GM12892 (cell line): ENCODE results near the gene CCDC92.

Experiments
- DNase-seq: peaks from one replicate; pipeline ENCODE4 v3.0.0; 2011; ENCODE audit not compliant: insufficient read length
- FAIRE-seq: peaks from 2 replicates; lab custom pipeline; 2011; peaks lifted over from hg19 to GRCh38; lab: Jason Lieb, UNC
- POLR2A ChIP-seq: IDR thresholded peaks from 2 replicates; pipeline ENCODE4 v1.6.1; 2011; ENCODE audit warnings: low read depth, low read length, control low read depth
- POLR2AphosphoS5 ChIP-seq: IDR thresholded peaks from 2 replicates; pipeline ENCODE4 v1.6.1; 2011; ENCODE audit warnings: low read depth, low read length, control low read depth
- TAF1 ChIP-seq: IDR thresholded peaks from 2 replicates; pipeline ENCODE4 v1.6.1; 2011; ENCODE audit warnings: low read depth, mild to moderate bottlenecking, control low read depth, low read length, borderline replicate concordance

The CCDC92 gene

DNA sequence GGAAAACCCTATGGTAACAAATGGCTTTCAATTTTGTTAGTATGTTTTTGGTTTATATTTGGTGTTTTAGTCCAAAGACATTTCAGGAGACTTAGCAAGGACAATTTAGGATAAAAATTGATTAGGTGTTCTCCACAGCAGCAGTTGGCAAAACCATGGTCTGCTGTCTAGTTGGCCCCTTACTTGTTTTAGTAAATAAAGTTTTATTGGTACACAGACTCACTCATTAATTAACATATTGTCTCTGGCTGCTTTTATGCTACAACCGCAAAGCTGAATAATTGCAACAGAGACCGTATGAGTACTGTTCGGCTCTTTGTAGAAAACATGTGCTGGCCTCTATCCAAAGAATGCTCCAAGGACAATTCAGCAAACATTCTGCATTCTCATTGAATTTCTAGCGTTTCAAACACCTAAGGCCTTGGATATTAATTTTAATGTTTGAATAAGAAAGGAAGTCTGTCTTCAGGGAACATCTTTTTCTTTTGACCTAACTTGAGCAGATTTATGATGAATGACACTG lies 77.7 kb downstream of the CCDC92 start:
- TF ChIP-seq POLR2AphosphoS5 = no peak
- DNase-seq (no peak), FAIRE-seq (no peak)

DNA sequence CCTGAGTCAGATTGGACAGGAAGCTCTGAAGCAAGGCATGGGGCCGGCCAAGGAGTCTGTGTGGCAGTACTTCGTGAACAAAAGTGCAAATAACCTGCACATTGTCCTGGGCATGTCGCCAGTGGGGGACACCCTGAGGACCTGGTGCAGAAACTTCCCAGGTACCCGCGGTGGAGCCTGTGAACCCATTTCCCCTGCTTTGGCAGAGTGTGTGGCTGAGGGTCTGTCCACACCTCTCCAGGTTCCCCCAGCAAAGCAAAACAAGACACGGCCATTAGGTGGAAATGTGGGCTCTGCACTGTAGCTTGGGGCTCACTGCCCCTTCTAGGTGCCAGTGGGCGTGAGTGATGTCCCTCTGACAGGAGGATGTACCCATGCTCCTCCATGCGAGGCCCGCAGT lies 79.4 kb downstream of the CCDC92 start:
- no peak for TF ChIP-seq POLR2AphosphoS5
- TF ChIP-seq TAF1 = no peak
- TF ChIP-seq POLR2A = no peak
- DNase-seq = no peak
- no peak for FAIRE-seq

DNA sequence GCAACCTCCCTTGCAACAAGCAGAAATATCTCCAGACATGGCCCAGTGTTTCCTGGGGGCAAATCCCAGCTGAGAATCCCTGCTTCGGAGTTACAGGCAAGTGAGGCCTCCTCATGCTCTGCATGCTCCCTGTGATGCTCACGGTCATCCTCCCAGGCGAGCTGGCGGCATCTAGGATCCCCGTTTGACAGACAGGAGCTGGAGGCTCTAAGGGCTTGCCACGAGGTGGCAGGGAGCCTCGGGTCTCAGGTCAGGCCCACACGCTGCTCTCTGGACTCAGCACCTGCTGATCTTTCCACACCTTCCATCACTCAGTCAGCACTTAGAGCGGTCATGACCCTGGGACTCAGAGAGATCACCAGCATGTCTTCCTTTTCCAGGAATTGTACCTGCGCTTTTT lies 79.8 kb downstream of the CCDC92 start:
- no peak for FAIRE-seq
- no peak for DNase-seq
- TF ChIP-seq POLR2A = no peak
- no peak for TF ChIP-seq POLR2AphosphoS5
- TF ChIP-seq TAF1 = no peak

DNA sequence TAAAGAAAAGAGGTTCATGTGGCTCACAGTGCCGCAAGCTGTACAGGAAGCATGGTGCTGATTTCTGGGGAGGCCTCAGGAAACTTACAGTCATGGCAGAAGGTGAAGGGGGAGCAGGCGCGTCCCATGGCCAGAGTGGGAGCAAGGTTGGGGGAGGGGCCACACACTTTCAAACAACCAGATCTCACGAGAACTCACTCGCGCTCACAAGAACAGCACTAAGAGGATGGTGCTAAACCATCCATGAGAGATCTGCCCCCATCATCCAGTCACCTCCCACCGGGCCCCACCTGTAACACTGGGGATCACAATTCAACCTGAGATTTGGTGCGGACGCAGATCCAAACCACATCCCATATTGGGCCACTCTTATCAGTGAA lies 80.5 kb downstream of the CCDC92 start:
- no peak for DNase-seq
- TF ChIP-seq POLR2A = no peak
- no peak for TF ChIP-seq POLR2AphosphoS5
- TF ChIP-seq TAF1 = no peak
- no peak for FAIRE-seq

DNA sequence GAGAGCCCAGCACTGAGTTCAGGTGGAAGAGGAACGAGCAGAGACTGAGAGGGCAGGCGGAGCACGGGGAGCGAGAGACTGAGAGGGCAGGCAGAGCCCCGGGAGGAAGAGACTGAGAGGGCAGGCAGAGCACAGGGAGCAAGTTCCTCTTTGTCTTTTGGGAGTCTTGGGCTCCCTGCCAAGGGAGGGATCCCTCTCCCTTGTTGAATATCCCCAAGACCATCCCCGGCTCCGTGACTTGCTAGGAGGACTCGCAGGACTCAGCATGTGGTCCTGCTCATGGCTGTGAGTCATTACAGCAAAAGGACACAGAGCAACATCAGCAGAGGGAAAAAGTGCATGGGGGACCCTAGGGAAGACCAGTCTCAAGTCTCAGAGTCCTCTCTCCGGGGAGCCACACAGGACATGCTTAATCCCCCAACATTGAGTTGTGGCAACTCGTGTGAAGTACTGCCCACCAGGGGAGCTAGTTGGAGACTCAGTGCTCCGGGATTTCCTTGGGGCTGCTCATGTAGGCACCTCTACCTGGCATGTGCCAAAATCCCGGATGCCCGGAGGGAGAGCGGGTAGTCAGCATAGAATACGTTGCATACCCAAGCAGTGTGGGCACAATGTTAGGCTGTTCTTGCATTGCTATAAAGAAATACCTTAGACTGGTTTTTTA lies 81.0 kb downstream of the CCDC92 start:
- DNase-seq (no peak), FAIRE-seq (no peak)
- TF ChIP-seq TAF1 (no peak), POLR2AphosphoS5 (no peak), POLR2A (no peak)

DNA sequence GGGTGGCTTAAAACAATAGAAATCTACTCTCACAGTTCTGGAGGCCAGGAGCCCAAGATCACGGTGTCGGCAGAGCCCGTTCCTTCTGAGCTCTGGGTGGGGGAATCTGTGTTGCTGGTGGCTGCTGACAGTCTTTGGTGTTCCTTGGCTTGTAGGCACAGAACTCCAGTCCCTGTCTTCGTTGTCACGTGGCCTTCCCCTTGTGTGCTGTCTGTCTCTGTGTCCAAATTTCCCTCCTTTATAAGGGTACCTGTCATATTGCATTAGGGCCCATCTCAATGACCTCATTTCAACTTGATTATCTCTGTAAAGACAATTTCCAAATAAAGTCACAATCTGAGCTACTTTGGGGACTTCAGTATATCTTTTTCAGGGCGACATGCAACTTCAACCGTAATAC lies 81.6 kb downstream of the CCDC92 start:
- FAIRE-seq (no peak), DNase-seq (no peak)
- TF ChIP-seq TAF1 (no peak), POLR2AphosphoS5 (no peak), POLR2A (no peak)

DNA sequence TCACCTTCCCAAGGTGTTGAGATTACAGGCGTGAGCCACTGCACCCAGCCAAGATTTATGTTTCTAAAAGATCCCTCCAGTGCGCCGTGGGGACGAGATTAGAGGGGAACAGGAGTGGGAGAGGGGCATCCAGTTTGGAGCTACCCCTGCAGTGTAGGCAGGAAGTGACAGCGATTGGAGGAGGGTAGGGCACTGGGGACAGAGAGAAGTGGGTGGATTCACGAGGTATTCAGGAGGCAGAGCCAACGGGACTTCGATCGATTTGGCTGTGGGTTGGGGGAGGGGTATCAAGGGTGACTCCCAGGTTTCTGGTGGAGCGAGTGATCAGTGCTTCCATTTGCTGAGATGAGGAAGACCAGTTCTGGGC lies 82.1 kb downstream of the CCDC92 start:
- no peak for TF ChIP-seq POLR2AphosphoS5
- no peak for TF ChIP-seq POLR2A
- TF ChIP-seq TAF1 = no peak
- FAIRE-seq (no peak), DNase-seq (no peak)

DNA sequence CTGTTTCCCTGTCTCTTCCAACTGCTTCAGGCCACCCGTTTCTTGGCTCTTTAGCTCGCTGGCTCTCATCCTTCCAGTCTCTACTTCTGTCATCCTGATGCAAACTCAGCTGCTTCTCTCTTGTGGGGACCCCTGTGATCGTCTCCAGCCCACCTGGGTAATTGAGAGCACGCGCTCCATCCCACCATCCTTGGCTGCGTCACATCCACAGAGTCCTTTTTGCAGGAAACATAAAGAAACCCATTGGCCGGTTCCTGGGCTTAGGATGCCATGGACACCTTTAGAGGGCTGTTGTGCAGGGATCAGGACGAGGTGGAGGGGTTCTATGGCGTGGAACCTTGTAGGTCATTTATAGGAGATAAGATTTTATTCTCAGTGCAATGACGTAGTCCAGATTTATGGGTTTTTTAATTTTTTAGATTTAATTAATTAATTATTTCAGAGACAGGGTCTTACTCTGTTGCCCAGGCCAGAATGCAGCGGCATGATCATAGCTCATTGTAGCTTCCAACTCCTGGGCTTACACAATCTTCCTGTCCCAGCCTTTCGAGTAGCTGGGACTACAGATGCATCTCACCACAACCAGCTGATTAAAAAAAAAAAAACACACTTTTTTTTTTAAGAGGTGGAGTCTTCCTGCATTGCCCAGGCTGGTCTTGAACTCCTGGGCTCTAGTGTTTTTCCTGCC lies 82.6 kb downstream of the CCDC92 start:
- TF ChIP-seq POLR2AphosphoS5 (no peak), POLR2A (no peak), TAF1 (no peak)
- DNase-seq (no peak), FAIRE-seq (no peak)

DNA sequence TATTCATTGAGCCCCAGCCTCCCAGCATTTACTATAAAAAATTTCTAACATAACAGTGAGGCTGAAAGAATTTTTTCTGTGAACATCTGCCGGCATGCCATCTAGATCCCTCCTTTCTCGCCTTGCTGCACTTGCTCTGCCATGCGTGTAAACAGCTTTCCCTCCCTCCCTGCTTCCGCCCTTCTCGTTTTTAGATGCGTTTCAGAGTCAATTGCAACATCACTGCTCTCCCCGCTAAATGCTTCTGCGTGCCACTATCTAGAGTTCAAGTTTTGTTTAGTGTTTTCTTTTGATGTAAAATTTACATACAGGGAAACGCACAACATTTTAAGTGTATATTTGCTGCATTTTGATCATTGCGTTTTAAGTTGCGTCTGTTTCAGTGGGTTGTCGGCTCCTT lies 83.6 kb downstream of the CCDC92 start:
- FAIRE-seq (no peak), DNase-seq (no peak)
- TF ChIP-seq POLR2A = no peak

DNA sequence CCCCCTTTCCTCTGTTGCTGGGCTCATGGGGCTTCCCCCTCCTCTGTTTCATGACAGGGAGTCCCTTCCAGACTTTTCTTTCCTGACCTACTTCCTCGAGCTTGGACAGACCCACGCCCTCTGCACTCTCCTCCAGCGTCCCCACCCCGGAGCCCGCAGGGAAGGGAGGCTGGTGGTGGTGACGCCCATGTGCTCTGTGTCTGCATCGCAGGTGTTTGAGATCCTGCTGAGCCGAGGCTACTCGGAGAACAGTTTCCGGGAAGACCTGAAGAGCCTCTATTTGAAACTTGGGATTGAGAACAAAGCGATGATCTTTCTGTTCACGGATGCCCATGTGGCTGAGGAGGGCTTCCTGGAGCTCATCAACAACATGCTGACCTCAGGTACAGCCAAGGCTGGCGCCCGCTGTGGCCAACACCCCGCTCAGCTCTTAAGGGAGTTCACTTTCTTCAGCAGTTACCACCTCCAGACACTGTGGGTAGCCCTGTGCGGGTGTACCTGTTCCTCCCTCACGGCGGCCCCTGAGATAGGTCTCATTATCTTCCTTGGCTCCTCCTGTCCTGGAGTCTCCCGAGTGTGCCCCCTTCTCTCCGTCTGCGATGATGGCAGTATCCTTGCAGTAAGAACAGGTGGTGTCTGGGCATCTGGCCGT lies 85.6 kb downstream of the CCDC92 start:
- no peak for DNase-seq
- TF ChIP-seq POLR2AphosphoS5 (no peak), TAF1 (no peak), POLR2A (no peak)
- no peak for FAIRE-seq

DNA sequence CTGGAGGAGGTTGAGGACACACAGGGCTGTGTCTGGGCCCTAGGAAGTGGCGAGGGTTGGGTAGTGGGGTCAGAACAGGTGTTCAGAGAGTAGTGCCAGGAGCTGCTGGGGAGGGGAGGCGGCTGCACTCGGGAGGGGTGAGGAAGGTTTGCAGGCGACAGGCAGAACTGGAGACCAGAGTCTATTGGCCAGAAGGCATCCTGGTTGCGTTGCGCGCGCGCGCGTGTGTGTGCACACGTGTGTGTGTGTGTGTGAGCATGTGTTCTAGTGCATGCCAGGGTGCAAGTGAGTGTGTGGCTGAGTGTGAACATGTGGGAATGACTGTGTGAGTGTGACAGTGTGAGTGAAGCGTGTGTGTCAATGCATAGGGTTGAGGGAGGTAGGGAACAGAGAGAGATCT lies 86.4 kb downstream of the CCDC92 start:
- DNase-seq (no peak), FAIRE-seq (no peak)
- TF ChIP-seq POLR2AphosphoS5 (no peak), TAF1 (no peak), POLR2A (no peak)
